GM19455 (cell line): ENCODE results near the gene BHLHE23.
"Not testable (repeated sequence)": the region's sequence is repeated elsewhere in the genome, so short reads cannot be mapped to it uniquely, and the experiment has no call there.

Source experiments
- ATAC-seq: cut with Tn5 transposase; IDR thresholded peaks from one replicate; pipeline ENCODE4 v1.9.1; 2021; ENCODE audit not compliant: unreplicated experiment

The BHLHE23 gene

GRCh38 chr20:62962891-62963613 is 43.7 kb downstream of the BHLHE23 start:
- no peak for ATAC-seq

- no peak for ATAC-seq
These were observed 44.4 kb downstream of the BHLHE23 start for GRCh38 chr20:62962221-62962879.

GRCh38 chr20:62961799-62962198 is 45.0 kb downstream of the BHLHE23 start:
- no peak for ATAC-seq

GRCh38 chr20:62961310-62961783 is 45.4 kb downstream of the BHLHE23 start:
- no peak for ATAC-seq

GRCh38 chr20:62960446-62961309 is 46.1 kb downstream of the BHLHE23 start:
- not testable (repeated sequence) for ATAC-seq

- ATAC-seq, result no peak
These were observed 46.7 kb downstream of the BHLHE23 start for GRCh38 chr20:62959998-62960436.

- no peak for ATAC-seq
These were observed 47.4 kb downstream of the BHLHE23 start for GRCh38 chr20:62959101-62959971.

- ATAC-seq, result no peak
These were observed 48.2 kb downstream of the BHLHE23 start for GRCh38 chr20:62958388-62959100.

GRCh38 chr20:62957136-62958117 is 49.3 kb downstream of the BHLHE23 start:
- no peak for ATAC-seq

GRCh38 chr20:62956387-62957135 is 50.2 kb downstream of the BHLHE23 start:
- no peak for ATAC-seq
